HG02970 (cell line): ENCODE measurements around the gene ACER1.

Source experiments
- ATAC-seq: cut with Tn5 transposase; IDR thresholded peaks from one replicate; pipeline ENCODE4 v1.9.1; 2021; ENCODE audit warnings: mild to moderate bottlenecking, moderate library complexity, moderate number of reproducible peaks; ENCODE audit not compliant: unreplicated experiment, low FRiP score

The ACER1 gene

DNA sequence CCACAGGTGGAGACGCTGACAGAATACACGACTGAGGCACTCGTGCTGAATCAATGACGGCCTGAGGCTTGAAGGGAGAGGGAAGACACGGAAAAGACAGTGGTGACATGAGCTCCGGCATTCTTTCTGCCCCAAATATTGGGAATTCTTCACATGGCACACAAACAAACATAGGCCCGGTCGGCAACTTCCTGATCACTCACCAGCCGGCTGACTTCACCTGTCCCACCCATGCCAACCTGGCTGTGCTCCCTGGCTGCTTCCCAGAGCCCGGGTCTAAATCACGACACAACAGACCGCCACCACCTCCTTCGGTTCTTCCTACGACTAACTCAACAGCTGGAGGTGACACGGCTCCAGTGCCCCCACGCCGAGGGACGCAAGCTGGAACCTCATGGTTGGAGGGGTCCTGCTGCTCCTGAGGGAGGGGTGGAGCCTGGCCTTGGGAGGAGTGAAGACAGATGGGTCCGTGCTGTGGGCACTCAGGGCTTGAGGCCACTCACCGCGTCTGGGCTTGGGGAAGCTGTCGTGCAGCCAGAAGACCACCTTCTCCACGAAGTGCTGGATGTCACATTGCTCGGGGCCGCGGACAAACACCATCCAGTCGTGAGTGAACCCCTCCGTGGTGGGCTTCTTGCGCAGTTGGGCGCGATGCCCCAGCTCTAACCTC, 63.2 kb downstream of the ACER1 start:
- ATAC-seq: no peak

DNA sequence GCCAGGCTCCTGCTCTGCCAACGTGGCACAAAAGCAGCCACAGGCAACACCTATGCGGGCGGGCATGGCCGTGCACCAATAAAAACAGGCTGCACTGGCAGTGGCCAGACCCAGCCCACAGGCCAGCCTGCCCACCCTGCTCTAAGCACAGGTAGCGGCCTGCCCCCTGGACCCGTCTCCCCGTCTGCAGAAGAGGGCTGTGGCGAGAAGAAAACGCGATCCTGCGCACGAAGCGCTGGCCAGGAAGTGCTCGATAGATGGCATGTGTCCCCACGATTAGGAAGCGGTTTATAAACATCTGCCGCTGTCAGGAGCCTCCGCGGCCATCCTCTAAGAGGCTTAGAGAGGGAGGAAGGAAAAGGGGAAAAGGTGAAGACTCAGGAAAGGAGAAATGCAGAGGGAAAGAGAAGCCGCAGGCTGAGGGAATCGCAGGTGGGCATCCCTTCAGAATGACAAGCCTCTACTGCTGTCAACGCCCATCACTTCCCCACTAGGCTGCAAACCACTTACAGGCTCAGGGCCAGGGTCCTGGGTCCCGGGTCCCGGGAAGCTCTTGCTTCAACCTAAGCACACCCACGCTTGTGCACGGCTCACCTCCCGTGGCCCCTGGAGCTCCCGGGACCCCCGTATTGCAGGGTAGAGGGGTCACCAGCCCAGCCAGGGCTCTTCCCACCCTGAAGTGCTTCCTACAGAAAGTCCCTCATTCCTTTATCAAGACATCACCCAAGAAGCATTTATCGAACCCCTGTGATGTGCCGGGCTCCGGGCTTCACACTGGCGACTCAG, 64.1 kb downstream of the ACER1 start:
- no peak for ATAC-seq

DNA sequence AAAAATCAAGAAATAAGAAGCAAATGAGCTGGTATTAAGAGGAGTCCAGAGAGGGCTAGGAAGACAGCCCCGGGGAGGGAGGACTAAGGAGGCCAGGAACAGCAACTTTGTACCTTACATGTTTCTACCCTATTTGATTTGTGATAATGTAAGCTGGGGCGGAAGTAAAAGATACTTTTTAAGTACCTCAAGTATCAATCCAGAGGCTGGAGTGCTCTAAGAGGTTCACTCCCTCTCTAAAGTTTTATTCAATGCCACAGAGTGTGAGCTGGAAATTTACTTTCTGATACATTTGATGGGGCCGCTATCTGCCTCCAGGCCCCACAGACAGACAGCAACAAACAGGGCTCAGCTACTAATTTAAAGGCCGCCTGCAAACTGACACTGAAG, 65.0 kb downstream of the ACER1 start:
- no peak for ATAC-seq

DNA sequence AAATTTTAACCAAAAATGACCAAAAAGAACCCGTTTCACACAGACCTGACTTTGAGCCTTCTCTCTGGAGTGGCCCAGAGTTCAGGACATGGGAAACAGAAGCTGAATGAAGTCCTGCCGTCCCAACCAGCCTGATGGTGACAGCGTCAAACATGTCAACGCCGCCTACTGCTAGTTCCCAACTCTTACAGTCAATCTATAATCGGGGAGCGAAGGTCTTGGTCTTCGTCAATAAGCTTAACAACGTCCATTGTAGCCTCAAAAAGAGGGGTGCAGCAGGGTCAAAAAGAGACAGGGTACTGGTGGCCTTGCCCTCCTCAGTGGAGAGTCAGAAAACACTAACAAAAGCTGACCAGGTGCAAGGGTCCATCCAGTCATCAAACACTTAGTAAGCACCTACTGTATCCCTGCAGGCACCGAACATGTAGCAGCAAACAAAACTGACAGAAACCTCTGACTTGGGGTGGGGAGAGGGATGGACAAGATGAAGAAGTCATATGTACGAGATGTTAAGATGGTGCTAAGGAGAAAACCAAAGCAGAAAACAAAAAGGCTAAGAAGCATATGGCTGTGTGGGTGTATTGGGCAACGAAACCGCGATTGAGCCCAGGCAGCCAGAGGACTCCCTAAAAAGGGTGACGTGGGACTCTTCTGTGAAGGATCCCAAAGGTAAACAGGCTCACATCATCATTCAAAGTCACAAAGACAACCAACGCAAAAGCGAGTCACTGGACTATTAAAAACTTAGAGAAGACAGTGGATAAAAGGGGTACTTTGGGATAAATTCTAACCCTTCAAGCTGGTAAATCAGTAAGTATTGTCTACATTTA, 65.6 kb downstream of the ACER1 start:
- no peak for ATAC-seq

- no peak for ATAC-seq
Observed at GRCh38 chr19:6264803-6265202, 68.6 kb downstream of the ACER1 start.

- ATAC-seq: no peak
Observed at GRCh38 chr19:6263735-6264444, 69.5 kb downstream of the ACER1 start.

- no peak for ATAC-seq
Observed at GRCh38 chr19:6263306-6263705, 70.1 kb downstream of the ACER1 start.

DNA sequence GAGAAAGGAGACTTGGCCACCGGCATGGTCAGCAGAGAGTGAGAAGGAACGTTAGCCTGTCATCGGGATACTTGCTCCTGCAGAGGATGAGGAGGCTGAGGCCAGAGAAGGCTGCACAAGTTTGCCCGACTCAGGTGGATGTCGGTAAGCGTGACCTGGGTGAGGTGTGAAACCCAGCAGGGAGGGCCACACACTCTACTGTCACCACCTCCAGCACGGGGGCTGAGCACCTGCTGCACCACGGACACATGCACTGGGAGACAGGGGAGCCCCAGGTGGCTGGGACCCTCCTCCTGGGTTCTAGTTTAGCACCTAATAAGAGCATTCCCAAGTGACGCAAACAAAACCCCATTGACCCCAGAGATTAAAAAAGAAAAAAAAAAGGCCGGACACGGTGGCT, 70.9 kb downstream of the ACER1 start:
- ATAC-seq: no peak

- ATAC-seq: no peak
Observed at GRCh38 chr19:6261883-6262282, 71.5 kb downstream of the ACER1 start.

- no peak for ATAC-seq
Observed at GRCh38 chr19:6260912-6261650, 72.3 kb downstream of the ACER1 start.

- ATAC-seq: no peak
Observed at GRCh38 chr19:6260376-6260775, 73.0 kb downstream of the ACER1 start.

DNA sequence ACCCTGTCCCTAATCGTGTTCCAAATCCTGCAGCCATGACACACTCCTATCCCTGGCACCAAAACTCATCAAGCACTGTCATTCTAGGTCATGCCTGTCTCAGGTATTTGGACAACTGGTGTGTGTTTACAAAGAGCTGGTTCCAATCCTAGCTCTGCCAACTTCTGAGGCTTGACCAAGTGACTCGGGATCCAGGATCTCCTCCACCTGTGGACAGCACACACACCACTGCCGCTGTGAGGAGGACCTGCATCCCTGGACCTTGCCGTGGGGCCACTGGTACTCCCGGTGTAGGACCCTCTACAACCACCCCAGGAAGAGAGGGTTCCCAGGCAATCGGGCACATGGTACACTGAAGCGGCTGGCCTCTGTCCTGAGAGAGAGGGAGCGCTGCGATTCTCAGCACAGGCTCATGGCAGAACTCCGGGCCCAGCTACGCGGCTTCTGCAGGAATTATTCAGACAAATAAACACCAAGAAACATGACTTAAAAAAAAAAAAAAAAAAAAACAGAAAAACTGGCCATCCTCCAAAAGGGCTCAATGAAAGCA, 74.0 kb downstream of the ACER1 start:
- no peak for ATAC-seq

DNA sequence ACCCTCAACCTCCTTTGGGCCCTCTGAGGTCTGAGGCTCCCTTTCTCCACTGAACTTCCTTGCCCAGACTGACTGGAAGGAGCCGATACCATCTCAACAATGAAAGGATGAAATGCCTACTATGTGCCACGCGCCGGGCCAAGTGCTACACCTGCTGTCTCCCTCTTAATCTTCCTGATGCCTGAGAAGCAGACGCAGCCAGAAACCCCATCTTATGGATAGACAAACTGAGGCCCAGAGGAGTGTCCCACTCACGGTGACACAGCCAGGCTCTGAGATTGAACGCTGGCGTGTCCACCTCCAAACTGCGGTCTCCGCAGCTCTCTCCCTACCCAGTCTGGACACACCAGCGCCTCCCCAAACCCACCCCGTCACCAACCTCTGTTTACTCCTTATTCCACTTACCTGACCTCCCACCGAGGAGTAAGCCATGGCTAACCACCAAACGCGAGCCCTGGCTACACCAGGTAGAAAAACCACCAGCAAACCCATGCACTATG, 74.5 kb downstream of the ACER1 start:
- no peak for ATAC-seq
